A549 (cell line): ENCODE measurements around the gene GNAT2. TPM values are rescaled to one million over a fixed set of nuclear protein-coding genes. Genes with fewer than 3 reads are reported as not detected.
A peak's percentile ranks its signal among the peaks of the same experiment; 100 is the strongest.

ENCODE experiments used
- ATAC-seq, 2 experiments: fragments of 200-7000 bp in 1 of 2; fragments of >200 bp in 1 of 2; cut with Nextera tagmentation in 1 of 2; cut with Tn5 transposase in 1 of 2; 3 replicates each; pipeline versions ENCODE4 v1.8.0 to v1.9.1; 2018 to 2020; ENCODE audit warnings: mild to moderate bottlenecking in 1 of 2, moderate library complexity in 1 of 2
- CTCF ChIA-PET: fragments of 300-600 bp; sonication (Branson Sonifier 250); formaldehyde crosslinking; extraction: SDS; loops from one replicate; lab custom pipeline; 2021; ENCODE audit warnings: antibody characterized with exemption, inconsistent platforms; lab: Yijun Ruan, JAX
- POLR2A ChIA-PET: fragments of 350-600 bp; formaldehyde crosslinking; extraction: SDS; loops from one replicate; lab custom pipeline; 2021; ENCODE audit warnings: antibody characterized with exemption, inconsistent platforms; lab: Yijun Ruan, JAX
- DNase-seq, 2 experiments: peaks; one replicate each; pipeline versions ENCODE4 v3.0.0 to v3.0.0-alpha.2; 2011 to 2016; ENCODE audit warnings: low read depth in 1 of 2, low spot score in 1 of 2
- FAIRE-seq: peaks from 2 replicates; lab custom pipeline; 2011; peaks lifted over from hg19 to GRCh38; lab: Jason Lieb, UNC
- H3K27ac ChIP-seq, 2 experiments: fragments of >200 bp; sonication (Bioruptor Twin); formaldehyde crosslinking; 3 replicates each; pipeline ENCODE4 v1.5.1; 2016 to 2017
- H3K4me1 ChIP-seq: fragments of >200 bp; sonication (Bioruptor Twin); formaldehyde crosslinking; 3 replicates; pipeline ENCODE4 v1.6.1; 2016
- H3K4me2 ChIP-seq: fragments of >200 bp; sonication (Bioruptor Twin); formaldehyde crosslinking; 3 replicates; pipeline ENCODE4 v1.6.1; 2016
- H3K4me3 ChIP-seq: fragments of >200 bp; sonication (Bioruptor Twin); formaldehyde crosslinking; 3 replicates; pipeline ENCODE4 v1.5.1; 2016
- H3K9me3 ChIP-seq: fragments of >200 bp; sonication (Bioruptor Twin); formaldehyde crosslinking; 3 replicates; pipeline ENCODE4 v1.6.1; 2016
- BHLHE40 ChIP-seq: IDR thresholded peaks from 2 replicates; pipeline ENCODE4 v1.6.1; 2012; ENCODE audit warnings: low read depth, low read length, inconsistent platforms
- CBX8 ChIP-seq: fragments of 200-600 bp; sonication (generic); IDR thresholded peaks from 2 replicates; pipeline ENCODE4 v1.6.1; 2016
- EHF ChIP-seq: fragments of 250-450 bp; sonication (Bioruptor Pico); IDR thresholded peaks from 2 replicates; pipeline ENCODE4 v1.5.0; 2020; ENCODE audit warnings: mild to moderate bottlenecking
- EHMT2 ChIP-seq: fragments of 200-600 bp; sonication (generic); IDR thresholded peaks from 2 replicates; pipeline ENCODE4 v1.6.1; 2016; ENCODE audit warnings: antibody characterized with exemption, low read depth, mild to moderate bottlenecking, moderate library complexity
- ESRRA ChIP-seq: fragments of 150-350 bp; IDR thresholded peaks from 2 replicates; pipeline ENCODE4 v1.6.1; 2014; ENCODE audit warnings: mild to moderate bottlenecking, low read length, borderline replicate concordance
- FOXS1 ChIP-seq: fragments of 250-450 bp; sonication (Bioruptor Pico); IDR thresholded peaks from 2 replicates; pipeline ENCODE4 v1.5.0; 2020; ENCODE audit warnings: mild to moderate bottlenecking, moderate library complexity
- HDAC2 ChIP-seq: fragments of 200-600 bp; sonication (generic); IDR thresholded peaks from 2 replicates; pipeline ENCODE4 v1.6.1; 2016
- HEYL ChIP-seq: fragments of 250-450 bp; sonication (Bioruptor Pico); IDR thresholded peaks from 2 replicates; pipeline ENCODE4 v1.8.0; 2021; ENCODE audit warnings: mild to moderate bottlenecking, moderate library complexity
- HOXB5 ChIP-seq: fragments of 250-450 bp; sonication (Bioruptor Pico); IDR thresholded peaks from 2 replicates; pipeline ENCODE4 v1.5.0; 2020; ENCODE audit warnings: mild to moderate bottlenecking, moderate library complexity
- NFE2L2 ChIP-seq: fragments of 150-350 bp; conservative IDR thresholded peaks from 2 replicates; pipeline ENCODE4 v1.6.1; 2014; ENCODE audit warnings: low read length
- NPAS2 ChIP-seq: fragments of 250-450 bp; sonication (Bioruptor Pico); IDR thresholded peaks from 2 replicates; pipeline ENCODE4 v1.8.0; 2022; ENCODE audit warnings: mild to moderate bottlenecking, moderate library complexity, borderline replicate concordance
- RAD21 ChIP-seq, 2 experiments: fragments of >200 bp in 1 of 2; sonication (Bioruptor Twin) in 1 of 2; formaldehyde crosslinking in 1 of 2; IDR thresholded peaks in 1 of 2; conservative IDR thresholded peaks in 1 of 2; 2 replicates in 1 of 2; 3 replicates in 1 of 2; pipeline ENCODE4 v1.6.1; 2012 to 2018; ENCODE audit warnings: inconsistent platforms in 1 of 2
- RNF2 ChIP-seq: fragments of 200-600 bp; sonication (generic); IDR thresholded peaks from 2 replicates; pipeline ENCODE4 v1.6.1; 2016; ENCODE audit warnings: low read depth, mild to moderate bottlenecking, antibody characterized with exemption, moderate library complexity, borderline replicate concordance
- SMC3 ChIP-seq: fragments of >200 bp; sonication (Bioruptor Twin); formaldehyde crosslinking; IDR thresholded peaks from 3 replicates; pipeline ENCODE4 v1.6.1; 2018; ENCODE audit warnings: inconsistent platforms
- SREBF2 ChIP-seq: fragments of 450-650 bp; IDR thresholded peaks from 2 replicates; pipeline ENCODE4 v1.6.1; 2014; ENCODE audit warnings: mild to moderate bottlenecking, moderate library complexity
- ZC3H11A ChIP-seq: fragments of 450-650 bp; IDR thresholded peaks from 2 replicates; pipeline ENCODE4 v1.6.1; 2014; ENCODE audit warnings: antibody characterized with exemption, mild to moderate bottlenecking
- ZFP36 ChIP-seq: fragments of 450-650 bp; IDR thresholded peaks from 2 replicates; pipeline ENCODE4 v1.6.1; 2014; ENCODE audit warnings: borderline replicate concordance; ENCODE audit not compliant: partially characterized antibody
- WGBS: methylation state at CpG from one replicate; pipeline ENCODE4 v1.1.6; 2017; ENCODE audit errors: missing lambda C conversion rate; 5-methylcytosine and 5-hydroxymethylcytosine counted together
- polyA plus RNA-seq, 4 experiments: library from polyadenylated mRNA; depleted of rRNA in 3 of 4; stranded (reverse); fragments of >200 nt; fragmentation: RNase III in 1 of 4; extraction: RNeasy Plus Mini Kit Qiagen cat#74134 plus additional on column Dnase treatment in 1 of 4; gene quantifications; 2 replicates in 3 of 4; 3 replicates in 1 of 4; pipeline ENCODE4 v1.2.3, GENCODE V29; 2011 to 2017
- TF ChIP-seq, protein P1 (sequence below): IDR thresholded peaks from 2 replicates; pipeline ENCODE4 v1.6.1; 2012; ENCODE audit warnings: low read depth, borderline replicate concordance
- TF ChIP-seq, protein P2 (sequence below): fragments of >200 bp; sonication (Bioruptor Twin); formaldehyde crosslinking; IDR thresholded peaks from 2 replicates; pipeline ENCODE4 v1.6.1; 2016

Gene GNAT2
- polyA plus RNA-seq, 2 of the 4 experiments (the other 2 are of a cell fraction) = 0.16 to 0.25 TPM

- TF ChIP-seq ESRRA (no peak), HOXB5 (CRISPR knock-in tag) (no peak), FOXS1 (CRISPR knock-in tag) (no peak), HDAC2 (no peak), NPAS2 (CRISPR knock-in tag) (no peak), RAD21 (conservative IDR thresholded peaks at IDR 0.05 in 1 of 2, IDR thresholded peaks at IDR 0.05 in 1 of 2) (no peak), ZFP36 (no peak), RNF2 (no peak)
- TF ChIP-seq, protein P1, sequence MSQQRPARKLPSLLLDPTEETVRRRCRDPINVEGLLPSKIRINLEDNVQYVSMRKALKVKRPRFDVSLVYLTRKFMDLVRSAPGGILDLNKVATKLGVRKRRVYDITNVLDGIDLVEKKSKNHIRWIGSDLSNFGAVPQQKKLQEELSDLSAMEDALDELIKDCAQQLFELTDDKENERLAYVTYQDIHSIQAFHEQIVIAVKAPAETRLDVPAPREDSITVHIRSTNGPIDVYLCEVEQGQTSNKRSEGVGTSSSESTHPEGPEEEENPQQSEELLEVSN = no peak
- CTCF ChIA-PET = interaction anchor here (1.3 to 21.4 kb wide), 6 partner anchors 8 to 349 kb away, joined by 3 to 295 read pairs (median 24); partner anchors contain the start of genes AHCYL1 and GSTM4
- 82% methylated on average over 10 of the region's 13 CpGs for WGBS
- POLR2A ChIA-PET = interaction anchor here (0.6 to 1.9 kb wide), 2 partner anchors 86 to 147 kb away, joined by 3 to 9 read pairs; partner anchors contain the start of gene GNAI3
- no peaks in the 10 kb centered on the region for H3K9me3 ChIP-seq
- peak overlapping the region in 1 of 2 experiments; percentile 50; a peak in 1 of 6 replicates for H3K27ac ChIP-seq
- FAIRE-seq (no peak), ATAC-seq (no peak), DNase-seq (no peak)
- peaks cover 27% of the 10 kb centered on the region for H3K4me1 ChIP-seq
- H3K4me3 ChIP-seq = no peak overlapping the region
- H3K4me2 ChIP-seq = no peak overlapping the region
These were observed 15.6 kb upstream of the GNAT2 start for GRCh38 chr1:109634771-109635750.

- Histone ChIP-seq H3K9me3 (no peaks in the 10 kb centered on the region), H3K4me3 (no peak overlapping the region)
- DNase-seq = no peak
- no peak for TF ChIP-seq CBX8
- no peak for TF ChIP-seq ZC3H11A
- no peak for TF ChIP-seq BHLHE40
- no peak for TF ChIP-seq EHF (CRISPR knock-in tag)
- no peak for TF ChIP-seq SREBF2
- TF ChIP-seq, all 56 proteins: peak for 0
- H3K27ac ChIP-seq = no peak overlapping the region
- ChIA-PET POLR2A (no interaction called here), CTCF (interaction anchor here (1.3 to 21.4 kb wide), 4 partner anchors 9 to 140 kb away, joined by 3 to 295 read pairs (median 118); partner anchors contain the start of gene GSTM4)
- peaks cover 27% of the 10 kb centered on the region for H3K4me1 ChIP-seq
- H3K4me2 ChIP-seq = no peak overlapping the region
- WGBS = 76% methylated on average over 6 of the region's 6 CpGs
- FAIRE-seq = no peak
- no peak for ATAC-seq
These were observed 14.9 kb upstream of the GNAT2 start for GRCh38 chr1:109634292-109634691.

DNA sequence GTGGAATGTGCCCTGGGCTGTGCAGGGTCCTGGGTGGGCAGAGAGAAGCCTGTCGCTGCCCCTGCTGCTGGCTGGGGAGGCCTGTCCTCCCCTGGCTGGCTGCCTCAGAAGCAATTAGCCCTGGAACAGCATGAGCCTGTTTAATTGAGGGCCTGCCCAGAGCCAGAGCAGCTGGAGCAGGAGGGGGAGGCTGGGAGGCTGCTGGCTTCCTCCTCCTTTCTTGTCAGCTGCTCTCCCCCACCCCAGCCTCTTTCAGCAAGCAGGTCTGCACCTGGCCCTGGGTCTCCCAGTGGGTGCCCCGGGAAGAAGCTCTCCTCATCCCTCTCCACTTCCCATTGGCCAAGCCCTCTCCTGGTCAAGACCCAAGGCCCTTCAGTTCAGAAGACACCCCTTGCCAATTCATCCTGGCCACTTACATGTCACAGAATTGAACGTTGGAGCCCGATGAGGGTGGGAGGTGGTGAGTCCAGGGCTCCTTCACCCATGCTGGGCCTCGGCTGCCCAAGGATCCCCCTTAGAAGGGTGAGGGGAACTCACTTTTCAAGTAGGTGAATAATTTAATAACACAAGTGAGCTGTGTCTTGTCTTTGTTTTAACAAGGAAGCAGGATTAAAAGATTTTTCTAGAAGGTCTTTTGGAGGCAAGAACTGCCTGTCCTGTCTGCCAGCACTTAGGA lies 13.4 kb upstream of the GNAT2 start:
- Histone ChIP-seq H3K9me3 (no peaks in the 10 kb centered on the region), H3K4me2 (no peak overlapping the region), H3K4me3 (no peak overlapping the region), H3K4me1 (peaks cover 32% of the 10 kb centered on the region), H3K27ac (no peak overlapping the region)
- ATAC-seq (no peak), FAIRE-seq (no peak), DNase-seq (no peak)
- ChIA-PET CTCF (interaction anchor here (1.1 to 21.4 kb wide), 6 partner anchors 8 to 351 kb away, joined by 4 to 295 read pairs (median 30); partner anchors contain the start of gene AHCYL1), POLR2A (no interaction called here)
- 82% methylated on average over 2 of the region's 5 CpGs for WGBS
- TF ChIP-seq BHLHE40 = no peak
- TF ChIP-seq HEYL = no peak
- no peak for TF ChIP-seq EHMT2
- no peak for TF ChIP-seq SMC3
- TF ChIP-seq, protein P2, sequence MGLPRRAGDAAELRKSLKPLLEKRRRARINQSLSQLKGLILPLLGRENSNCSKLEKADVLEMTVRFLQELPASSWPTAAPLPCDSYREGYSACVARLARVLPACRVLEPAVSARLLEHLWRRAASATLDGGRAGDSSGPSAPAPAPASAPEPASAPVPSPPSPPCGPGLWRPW = no peak
- TF ChIP-seq, protein P1 = no peak
- TF ChIP-seq HOXB5 (CRISPR knock-in tag) = no peak
- TF ChIP-seq NFE2L2 = no peak
